HUDEP-2 (cell line): ENCODE results near the gene KRT76.

Experiments used
- DNase-seq, 76 experiments: peaks; one replicate each; lab custom pipeline; 2025; ENCODE audit not compliant: unreplicated experiment in 76 of 76; lab: John Stamatoyannopoulos, UW

Gene KRT76

GRCh38 chr12:52787324-52788191 lies 10.4 kb upstream of the KRT76 start:
- DNase-seq: no peak

GRCh38 chr12:52784909-52785308 lies 7.8 kb upstream of the KRT76 start:
- no peak for DNase-seq

GRCh38 chr12:52783563-52784316 lies 6.6 kb upstream of the KRT76 start:
- no peak for DNase-seq

- DNase-seq: no peak
Observed at GRCh38 chr12:52782502-52782901, 5.4 kb upstream of the KRT76 start.

- no peak for DNase-seq
Observed at GRCh38 chr12:52781399-52782082, 4.4 kb upstream of the KRT76 start.

- no peak for DNase-seq
Observed at GRCh38 chr12:52779914-52780313, 2.8 kb upstream of the KRT76 start.

GRCh38 chr12:52778833-52779232 lies 1.7 kb upstream of the KRT76 start:
- no peak for DNase-seq

GRCh38 chr12:52777566-52777965 lies 421 bp upstream of the KRT76 start:
- no peak for DNase-seq

GRCh38 chr12:52776435-52776834 lies 710 bp downstream of the KRT76 start:
- no peak for DNase-seq

GRCh38 chr12:52774629-52775250 lies 2.4 kb downstream of the KRT76 start:
- DNase-seq: no peak

GRCh38 chr12:52772772-52773171 lies 4.4 kb downstream of the KRT76 start:
- no peak for DNase-seq

GRCh38 chr12:52772188-52772587 lies 5.0 kb downstream of the KRT76 start:
- no peak for DNase-seq

GRCh38 chr12:52771505-52771904 lies 5.6 kb downstream of the KRT76 start:
- DNase-seq: no peak

GRCh38 chr12:52771088-52771487 lies 6.1 kb downstream of the KRT76 start:
- DNase-seq: no peak

- DNase-seq: no peak
Observed at GRCh38 chr12:52769946-52770345, 7.2 kb downstream of the KRT76 start.

- DNase-seq: no peak
Observed at GRCh38 chr12:52769354-52769753, 7.8 kb downstream of the KRT76 start.

GRCh38 chr12:52768479-52769200 lies 8.5 kb downstream of the KRT76 start:
- no peak for DNase-seq

GRCh38 chr12:52767427-52767826 lies 9.7 kb downstream of the KRT76 start:
- DNase-seq: no peak

- no peak for DNase-seq
Observed at GRCh38 chr12:52767020-52767379, 10.1 kb downstream of the KRT76 start.

- no peak for DNase-seq
Observed at GRCh38 chr12:52766351-52767019, 10.7 kb downstream of the KRT76 start.
